ENCODE data around the gene SGMS1.

GRCh38 chr10:50510517-50511473 is 113.0 kb downstream of the SGMS1 start:
- TF ChIP-seq CTCF (conservative IDR thresholded peaks at IDR 0.05 in 1 of 2, IDR thresholded peaks at IDR 0.05 in 1 of 2; ENCODE audit: low read depth in 1 of 2, low read length in 2 of 2) (no peak), EZH2 (IDR thresholded peaks at IDR 0.05; ENCODE audit: low read length, missing control alignments) (no peak)
